HCEC 1CT (cell line): ENCODE data around the gene KAT6B.
"Not testable (repeated sequence)": the region's sequence is repeated elsewhere in the genome, so short reads cannot be mapped to it uniquely, and the experiment has no call there.

Experiments used
- DNase-seq: peaks from one replicate; pipeline ENCODE4 v3.0.0-alpha.2; 2017

KAT6B gene

GRCh38 chr10:74893329-74893728 lies 66.9 kb downstream of the KAT6B start:
- not testable (repeated sequence) for DNase-seq

GRCh38 chr10:74896788-74897527 lies 70.6 kb downstream of the KAT6B start:
- no peak for DNase-seq

- DNase-seq: peak; percentile 25
Observed at GRCh38 chr10:74898201-74898976, 72.0 kb downstream of the KAT6B start.

DNA sequence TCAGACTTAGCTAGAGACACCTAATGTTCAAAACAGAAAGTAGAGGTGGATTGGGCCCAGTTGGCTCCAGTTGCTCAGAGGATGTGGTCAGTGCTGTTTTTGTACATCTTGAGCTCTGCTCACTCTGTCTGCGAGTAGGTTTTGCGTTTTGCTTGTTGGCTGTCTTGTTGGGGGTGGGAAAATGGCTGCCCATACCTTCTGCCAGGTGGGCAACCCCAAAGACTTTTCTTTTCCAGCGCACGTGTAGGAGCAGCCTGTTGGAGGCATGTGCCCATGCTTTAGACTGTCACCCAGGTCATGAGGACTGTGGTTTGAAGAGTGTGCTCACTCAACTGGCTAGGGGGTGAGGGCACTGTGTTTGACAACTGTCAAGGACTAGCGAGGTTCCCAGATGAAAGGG lies 73.9 kb downstream of the KAT6B start:
- no peak for DNase-seq

DNA sequence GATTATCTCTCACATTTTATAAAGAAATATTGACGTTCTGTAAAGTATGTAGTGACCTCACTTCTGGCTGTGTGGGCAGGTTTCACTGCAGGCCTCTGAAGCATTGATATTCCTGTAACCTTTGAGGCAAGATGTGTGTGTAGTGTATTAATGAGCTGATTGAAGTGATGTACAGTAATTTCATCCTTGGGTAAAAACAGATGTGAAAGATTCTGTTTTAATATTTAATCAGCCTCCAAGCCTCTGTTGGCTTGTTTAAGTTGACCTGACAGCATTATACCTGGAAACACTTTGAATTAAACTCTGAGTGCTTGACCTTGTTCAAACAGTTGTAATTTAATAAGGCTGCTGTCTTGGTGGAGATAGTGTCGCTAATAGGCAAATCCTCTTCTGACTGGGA lies 74.9 kb downstream of the KAT6B start:
- DNase-seq: no peak

DNA sequence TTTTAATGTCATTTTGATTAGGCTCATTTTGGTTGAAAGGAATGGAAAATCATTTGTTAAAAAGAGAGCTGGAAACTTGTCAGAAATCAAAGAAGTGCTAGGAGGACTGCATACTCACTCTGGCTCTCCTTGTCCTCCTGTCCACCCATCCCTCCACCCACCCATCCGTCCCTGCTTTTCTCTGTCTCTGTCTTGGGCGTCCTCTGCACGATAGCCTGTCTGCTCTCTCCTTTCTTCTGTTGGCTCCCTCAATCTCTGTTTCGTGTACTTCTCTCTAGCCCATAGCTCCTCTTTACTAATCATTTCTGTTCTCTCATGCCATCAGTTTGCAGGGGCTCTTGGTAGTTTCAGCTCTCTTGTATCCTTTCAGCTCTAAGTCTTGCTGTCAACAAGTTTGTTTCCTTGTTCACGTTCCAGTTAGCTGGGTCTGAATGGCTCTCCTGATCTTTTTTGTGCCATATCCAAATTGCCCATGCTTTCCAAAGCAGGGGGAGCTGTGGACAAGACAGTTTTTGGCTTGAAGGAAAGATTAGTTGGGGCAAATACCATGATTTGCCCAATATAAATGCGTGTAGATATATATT lies 75.6 kb downstream of the KAT6B start:
- DNase-seq: no peak

DNA sequence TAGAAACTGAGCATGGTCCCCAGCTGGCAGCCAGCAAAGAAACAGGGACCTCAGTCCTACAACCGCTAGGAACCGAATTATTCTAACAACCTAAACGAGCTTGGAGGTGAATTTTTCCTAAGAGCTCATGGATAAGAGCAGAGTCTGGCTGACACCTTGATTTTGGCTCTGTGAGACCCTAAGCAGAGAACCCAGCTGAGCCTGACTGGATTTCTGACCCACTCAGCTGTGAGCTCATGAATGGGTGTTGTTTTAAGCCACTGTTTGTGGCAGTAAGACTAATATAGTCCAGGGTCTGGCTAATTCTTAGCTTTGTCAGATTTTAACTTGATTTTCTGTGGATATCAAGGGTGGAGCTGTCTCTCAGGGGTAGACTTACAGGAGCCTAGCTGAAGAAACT lies 77.1 kb downstream of the KAT6B start:
- no peak for DNase-seq

DNA sequence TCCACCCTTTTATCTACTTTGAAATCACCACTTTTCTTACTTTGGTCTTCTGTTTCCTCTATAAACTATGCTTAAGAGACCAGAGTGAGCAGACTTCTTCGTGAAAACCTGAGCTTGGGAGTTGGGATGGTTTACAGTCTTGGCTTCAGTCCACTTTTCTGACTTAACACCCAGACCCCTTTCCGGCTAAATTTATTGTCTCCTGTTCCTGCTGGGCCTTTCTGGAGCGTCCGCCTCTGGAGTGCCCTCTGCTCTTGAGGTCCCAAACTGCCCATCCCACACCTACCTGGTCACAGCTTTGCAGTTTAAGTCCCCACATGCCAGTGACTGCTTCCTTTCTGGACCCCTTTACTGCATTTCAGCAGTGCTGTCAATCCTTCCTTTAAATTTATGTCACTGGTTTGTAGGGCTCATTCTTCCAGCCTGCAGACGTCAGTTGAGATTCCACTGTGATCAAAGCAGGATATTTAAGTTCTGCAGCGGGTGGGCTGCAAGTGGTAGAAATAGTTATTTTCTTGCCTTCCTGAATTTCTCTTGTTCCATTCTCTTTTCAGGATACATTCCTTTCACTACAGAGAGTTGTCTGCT lies 80.3 kb downstream of the KAT6B start:
- no peak for DNase-seq

- peak; percentile 32 for DNase-seq
Observed at GRCh38 chr10:74909670-74910069, 83.3 kb downstream of the KAT6B start.

DNA sequence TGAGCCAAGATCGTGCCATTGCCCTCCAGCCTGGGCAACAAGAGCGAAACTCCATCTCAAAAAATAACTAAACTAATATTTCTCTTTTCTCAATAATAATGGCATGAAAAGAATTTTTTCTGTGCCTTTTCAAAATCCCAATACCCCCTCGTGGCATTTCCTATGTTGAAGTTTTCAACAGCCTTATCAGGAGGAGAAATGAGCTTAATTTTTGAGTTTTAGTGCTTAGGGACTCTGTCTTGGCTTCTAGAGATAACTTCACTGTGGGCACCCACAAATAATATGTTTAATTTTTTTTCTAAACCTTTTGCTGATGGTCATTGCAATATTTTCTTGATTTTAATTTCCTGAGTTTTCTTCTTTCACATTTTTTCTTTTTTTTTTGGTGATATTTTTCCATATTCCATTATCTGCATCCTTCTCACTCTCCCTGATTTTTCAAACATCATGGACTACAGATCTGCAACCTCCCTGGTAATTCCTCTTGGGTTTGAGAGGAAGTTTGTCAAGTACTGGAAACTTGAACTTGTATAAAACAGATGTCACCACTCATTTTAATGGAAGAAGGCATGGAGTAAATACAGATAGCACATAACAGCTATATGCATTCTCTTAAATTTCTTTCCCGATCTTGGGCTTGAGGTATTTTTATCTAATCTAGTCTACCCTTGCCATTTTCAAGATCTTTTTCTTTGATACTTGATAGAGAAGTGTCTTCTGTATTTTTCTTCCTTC lies 84.0 kb downstream of the KAT6B start:
- DNase-seq: peak; percentile 31

- peak; percentile 71 for DNase-seq
Observed at GRCh38 chr10:74910976-74911350, 84.6 kb downstream of the KAT6B start.

DNA sequence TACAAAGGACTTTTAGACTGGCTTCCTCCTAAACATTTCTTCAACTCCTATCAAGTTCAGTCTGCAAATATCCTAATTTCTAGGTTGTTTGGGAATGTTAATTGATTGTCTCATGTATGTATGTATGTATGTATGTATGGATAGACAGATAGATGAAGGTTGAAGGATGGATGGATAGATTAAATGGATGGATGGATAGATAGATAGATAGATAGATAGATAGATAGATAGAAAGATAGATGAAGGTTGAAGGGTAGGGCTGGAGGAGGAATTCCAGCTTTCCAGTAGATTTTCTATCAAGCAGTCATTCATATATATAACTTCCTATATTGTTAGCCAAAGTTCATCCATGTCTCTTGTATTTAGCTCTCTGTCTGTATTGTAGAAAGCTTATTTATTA lies 85.8 kb downstream of the KAT6B start:
- DNase-seq: no peak

DNA sequence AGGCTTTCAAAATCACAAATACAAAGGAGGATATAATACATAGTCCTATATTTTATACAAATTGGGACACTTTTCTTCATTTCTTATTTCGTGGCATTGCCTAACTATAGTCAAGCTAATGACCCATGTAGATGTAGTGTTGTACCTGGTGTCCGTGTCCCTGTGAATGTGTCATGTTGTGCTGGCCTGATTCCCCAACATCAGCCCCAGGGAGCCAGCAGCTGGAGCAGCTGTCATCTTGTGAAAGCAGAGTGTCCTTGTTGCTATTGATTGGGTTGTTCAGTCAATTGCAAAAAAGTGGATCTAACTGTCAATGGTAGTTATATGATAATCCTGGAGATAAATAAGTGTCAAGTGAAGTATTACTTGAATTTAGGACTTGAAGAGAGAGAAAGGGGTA lies 86.3 kb downstream of the KAT6B start:
- DNase-seq: no peak

DNA sequence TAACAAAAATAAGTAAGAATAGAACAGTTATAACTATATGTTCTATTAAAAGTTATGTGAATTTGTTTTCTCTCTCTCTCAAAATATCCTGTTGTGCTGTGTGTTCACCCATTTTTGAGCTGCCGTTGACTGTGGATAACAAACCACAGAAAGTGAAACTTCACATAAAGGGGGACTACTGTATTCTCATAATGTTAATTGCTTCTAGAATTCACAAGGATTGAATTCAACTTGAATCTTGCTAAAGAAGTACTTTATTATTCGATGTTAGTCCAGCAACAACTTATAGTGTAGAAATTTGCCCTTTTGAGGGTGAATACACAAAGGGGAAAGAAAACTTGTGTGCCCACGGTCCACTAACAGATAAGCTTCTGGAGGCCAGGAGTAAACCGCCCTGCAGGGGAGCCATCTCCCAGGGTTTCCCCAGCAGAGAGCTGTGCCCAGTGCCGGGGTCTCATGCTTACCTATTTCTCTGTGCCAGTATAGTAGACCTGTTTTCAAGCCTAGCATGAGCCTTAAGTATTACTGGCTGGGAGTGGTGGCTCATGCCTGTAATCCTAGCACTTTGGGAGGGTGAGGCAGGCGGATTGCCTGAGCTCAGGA lies 87.1 kb downstream of the KAT6B start:
- no peak for DNase-seq

DNA sequence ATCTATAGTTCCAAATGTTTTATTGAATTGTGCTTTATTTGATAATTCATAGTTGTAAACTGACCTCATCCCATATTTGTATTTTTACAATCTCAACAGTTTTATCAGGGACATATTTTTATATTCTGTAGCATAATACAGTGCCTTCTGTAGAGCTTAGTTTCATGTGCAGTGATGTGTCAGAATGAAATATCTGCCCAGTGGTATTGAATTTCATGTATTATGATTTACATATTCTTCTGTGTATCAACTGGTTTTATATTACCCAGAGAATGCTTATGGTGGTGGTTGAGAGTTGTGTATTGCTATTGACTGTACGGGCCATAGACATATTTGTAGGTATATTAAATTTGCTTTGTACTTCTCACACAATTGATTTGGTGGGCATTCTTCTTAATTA lies 89.9 kb downstream of the KAT6B start:
- DNase-seq: peak; percentile 34

DNA sequence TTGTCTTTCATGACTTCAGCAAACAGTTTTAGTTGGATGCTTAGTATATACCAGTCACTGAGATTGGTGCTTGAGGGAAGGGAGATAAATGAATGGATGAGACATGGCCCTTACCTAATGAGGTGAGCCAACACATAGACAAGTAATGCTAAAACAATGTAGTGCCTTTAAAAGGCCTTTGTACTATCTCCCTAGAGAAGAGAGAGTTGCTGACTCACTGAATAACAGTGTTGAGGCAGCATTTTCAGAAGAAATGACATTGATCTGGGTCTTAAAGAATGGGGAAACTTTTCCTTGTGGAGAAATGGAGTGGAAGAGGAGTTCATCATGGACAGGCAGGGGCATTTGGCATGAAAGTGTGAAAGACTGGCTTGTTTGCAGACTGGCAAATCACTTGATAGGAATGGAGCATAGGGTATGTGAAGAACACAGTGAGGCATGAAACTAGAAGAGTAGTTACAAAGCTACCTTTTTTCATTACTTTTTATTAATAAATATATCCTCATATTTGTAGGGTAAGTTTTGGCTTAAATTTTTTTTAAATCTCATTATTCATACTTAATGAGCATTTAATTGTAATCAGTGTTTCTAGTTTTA lies 91.2 kb downstream of the KAT6B start:
- peak; percentile 62 for DNase-seq

DNA sequence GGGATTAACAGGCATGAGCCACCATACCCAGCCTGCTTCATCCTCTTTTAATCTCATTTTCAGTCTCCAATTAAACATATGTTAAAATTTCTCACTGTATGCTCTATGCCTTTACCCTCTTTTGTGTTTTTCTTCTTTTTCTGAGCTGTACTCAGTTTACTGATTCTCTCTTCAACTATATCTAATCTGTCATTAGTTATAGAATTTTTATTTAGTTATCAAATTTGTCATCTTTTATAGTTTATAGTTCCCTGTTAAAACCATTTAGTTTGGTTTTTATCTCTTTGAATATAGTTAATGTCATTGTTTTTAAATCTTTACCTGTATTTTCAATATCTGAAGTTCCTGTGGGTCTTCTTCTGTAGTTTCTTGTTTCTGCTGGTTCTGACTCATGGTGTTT lies 93.3 kb downstream of the KAT6B start:
- no peak for DNase-seq

DNA sequence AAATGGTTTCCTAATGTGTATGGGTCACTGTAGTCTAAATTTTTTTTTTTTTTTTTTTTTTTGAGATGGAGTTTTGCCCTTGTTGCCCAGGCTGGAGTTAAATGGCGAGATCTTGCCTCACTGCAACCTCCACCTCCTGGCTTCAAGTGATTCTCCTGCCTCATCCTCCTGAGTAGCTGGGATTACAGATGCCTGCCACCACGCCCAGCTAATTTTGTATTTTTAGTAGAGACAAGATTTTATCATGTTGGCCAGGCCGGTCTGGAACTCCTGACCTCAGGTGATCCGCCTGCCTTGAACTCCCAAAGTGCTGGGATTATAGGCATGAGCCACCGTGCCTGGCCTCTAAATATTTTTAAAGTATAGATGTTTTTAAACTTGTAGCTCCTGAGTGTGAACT lies 94.7 kb downstream of the KAT6B start:
- DNase-seq: not testable (repeated sequence)

DNA sequence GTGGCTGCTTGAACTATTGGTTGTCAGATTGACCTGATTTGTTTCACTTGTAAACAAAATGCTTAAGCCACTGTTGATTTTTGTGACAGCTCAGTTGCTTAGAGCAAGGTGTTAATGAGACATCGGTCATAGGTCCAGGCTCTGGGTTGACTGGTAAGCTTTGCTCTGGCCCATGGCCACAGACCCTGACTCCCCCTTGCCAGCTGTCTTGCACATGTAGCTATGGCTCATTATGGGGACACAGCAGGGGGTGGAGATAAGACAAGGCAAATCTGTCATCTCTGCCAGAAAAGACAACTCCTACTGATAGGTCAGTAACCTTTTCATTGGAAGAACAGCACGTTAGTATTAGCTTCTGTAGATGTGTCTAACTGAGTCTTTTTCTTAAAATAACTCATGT lies 95.3 kb downstream of the KAT6B start:
- peak; percentile 19 for DNase-seq

DNA sequence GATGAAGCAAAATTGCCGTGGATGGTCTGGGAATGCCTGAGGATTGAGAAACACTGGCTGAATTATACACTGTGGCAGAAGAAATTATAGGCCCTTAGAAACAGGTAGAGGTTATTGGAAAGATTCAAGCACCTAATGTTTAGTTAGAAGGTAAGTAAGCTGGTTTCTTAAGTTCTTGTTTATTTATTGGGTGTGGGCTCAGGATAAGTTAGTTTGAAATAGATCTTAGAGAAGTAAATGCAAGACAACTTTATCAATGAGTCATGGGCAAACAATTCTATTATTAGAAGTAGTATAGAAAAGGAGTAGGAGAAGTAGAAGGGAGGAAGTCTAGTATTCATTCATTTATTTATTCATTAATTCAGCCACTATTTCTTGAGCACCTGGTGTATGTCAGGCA lies 96.5 kb downstream of the KAT6B start:
- DNase-seq: peak; percentile 51

DNA sequence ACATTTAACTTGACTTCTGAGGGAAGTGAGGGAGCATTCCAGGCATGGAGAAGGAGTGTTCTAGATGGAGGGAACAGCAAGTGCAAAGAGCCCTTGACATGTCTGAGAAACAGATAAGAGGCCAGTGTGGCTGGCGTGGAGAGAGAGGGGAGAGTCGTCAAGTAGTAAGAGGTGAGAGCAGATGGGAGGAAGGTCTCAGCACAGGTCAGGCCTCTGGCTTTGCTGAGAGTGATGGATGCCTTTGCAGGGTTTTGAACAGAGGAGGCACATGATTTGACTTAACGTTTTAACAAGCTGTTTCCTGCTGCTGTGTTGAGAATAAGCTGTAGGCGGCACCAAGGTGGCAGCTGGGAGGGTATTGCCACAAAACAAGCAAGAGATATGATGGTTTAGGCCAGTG lies 97.2 kb downstream of the KAT6B start:
- peak; percentile 9 for DNase-seq
